Astrocyte of the cerebellum (primary cell): ENCODE measurements around the gene SLC25A26.
"Not testable (repeated sequence)": the region's sequence is repeated elsewhere in the genome, so short reads cannot be mapped to it uniquely, and the experiment has no call there.

Source experiments
- DNase-seq: peaks from one replicate; pipeline ENCODE4 v3.0.0-alpha.2; 2011; ENCODE audit warnings: low read depth
- H3K4me3 ChIP-seq: 2 replicates; pipeline ENCODE4 v1.5.1; 2011; ENCODE audit warnings: mild to moderate bottlenecking, low read depth, low read length, moderate library complexity
- CTCF ChIP-seq: IDR thresholded peaks from 2 replicates; pipeline ENCODE4 v1.5.1; 2012; ENCODE audit warnings: low read length, low read depth, moderate library complexity, mild to moderate bottlenecking; ENCODE audit errors: missing control alignments
- in situ Hi-C: cut with HindIII; loops from 2 replicates; pipeline ENCODE4 v1.10.0; 2017; ENCODE audit warnings: low sequenced_read_pairs

Gene SLC25A26

GRCh38 chr3:66415867-66416428 lies 195.1 kb downstream of the SLC25A26 start:
- in situ Hi-C loops = no loop called here
- no peak for TF ChIP-seq CTCF
- DNase-seq = no peak
- H3K4me3 ChIP-seq = no peak overlapping the region

- no peak for DNase-seq
- no peak overlapping the region for H3K4me3 ChIP-seq
- TF ChIP-seq CTCF = no peak
- in situ Hi-C loops = no loop called here
These were observed 195.9 kb downstream of the SLC25A26 start for GRCh38 chr3:66416556-66417304.

- in situ Hi-C loops = no loop called here
- TF ChIP-seq CTCF = peak; percentile 16
- peak; percentile 57 for DNase-seq
- no peak overlapping the region for H3K4me3 ChIP-seq
These were observed 197.7 kb downstream of the SLC25A26 start for GRCh38 chr3:66418475-66418931.

GRCh38 chr3:66419036-66419435 lies 198.2 kb downstream of the SLC25A26 start:
- in situ Hi-C loops = no loop called here
- no peak overlapping the region for H3K4me3 ChIP-seq
- no peak for TF ChIP-seq CTCF
- no peak for DNase-seq

- in situ Hi-C loops, DNase-seq, H3K4me3 ChIP-seq: not testable (repeated sequence)
These were observed 200.3 kb downstream of the SLC25A26 start for GRCh38 chr3:66421144-66421543.

GRCh38 chr3:66421893-66422292 lies 201.1 kb downstream of the SLC25A26 start:
- in situ Hi-C loops, DNase-seq, H3K4me3 ChIP-seq: not testable (repeated sequence)

GRCh38 chr3:66423791-66424190 lies 203.0 kb downstream of the SLC25A26 start:
- H3K4me3 ChIP-seq = no peak overlapping the region
- no peak for DNase-seq
- in situ Hi-C loops = no loop called here
- TF ChIP-seq CTCF = no peak
